ENCODE measurements around the gene PAX4. TPM values are rescaled to one million over a fixed set of nuclear protein-coding genes. Genes with fewer than 3 reads are reported as not detected.

Gene PAX4
- total and polyA plus RNA-seq, 9 of the 15 experiments (the other 6 are each of a cell fraction or from before 2014, with no cell fraction given) = not detected

DNA sequence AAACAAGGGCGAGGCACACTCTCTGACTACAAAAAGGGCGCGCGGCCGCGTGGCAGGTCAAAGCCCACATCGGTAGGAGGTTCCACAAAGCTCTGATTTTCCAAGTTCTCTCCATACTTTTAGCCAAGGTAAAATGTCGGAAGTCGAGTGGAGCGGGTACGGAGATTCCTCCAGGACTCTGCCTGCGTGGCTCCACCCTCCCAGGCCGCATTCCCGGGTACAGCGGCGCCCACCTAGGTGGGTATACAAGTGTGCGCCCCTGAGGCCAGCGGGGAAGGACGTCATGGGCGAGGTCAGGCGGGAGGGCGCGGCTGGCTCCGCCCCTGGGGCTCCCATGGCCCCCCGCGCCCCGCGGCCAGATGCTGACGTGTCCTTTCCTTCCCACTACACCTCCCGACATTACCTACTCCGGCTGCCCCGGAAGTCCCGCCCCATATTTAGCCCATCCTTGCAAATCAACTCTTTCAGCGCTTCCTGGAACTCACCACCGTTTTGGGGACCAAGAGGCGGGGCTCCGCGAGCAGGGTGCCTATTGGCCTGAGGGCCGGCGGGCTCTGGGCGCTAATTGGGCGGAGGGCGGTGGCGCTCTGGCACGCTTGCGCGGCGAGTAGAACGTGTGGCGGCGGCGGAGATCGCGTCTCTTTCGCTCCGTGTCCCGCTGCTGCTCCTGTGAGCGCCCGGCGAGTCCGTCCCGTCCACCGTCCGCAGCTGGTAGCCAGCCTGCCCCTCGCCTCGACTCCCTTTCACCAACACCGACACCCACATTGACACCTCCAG is 33.8 kb upstream of the PAX4 start, which contains the start of gene SND1 (continued):
- TF ChIP-seq PHB2 (IDR thresholded peaks at IDR 0.05; ENCODE audit: low read depth) = no peak; the same call in 1 of the 2 replicates
- no peak; the same call in 1 of the 2 replicates for TF ChIP-seq ETV5 (CRISPR knock-in tag; IDR thresholded peaks at IDR 0.05; ENCODE audit: low read depth)
- TF ChIP-seq, protein P1, sequence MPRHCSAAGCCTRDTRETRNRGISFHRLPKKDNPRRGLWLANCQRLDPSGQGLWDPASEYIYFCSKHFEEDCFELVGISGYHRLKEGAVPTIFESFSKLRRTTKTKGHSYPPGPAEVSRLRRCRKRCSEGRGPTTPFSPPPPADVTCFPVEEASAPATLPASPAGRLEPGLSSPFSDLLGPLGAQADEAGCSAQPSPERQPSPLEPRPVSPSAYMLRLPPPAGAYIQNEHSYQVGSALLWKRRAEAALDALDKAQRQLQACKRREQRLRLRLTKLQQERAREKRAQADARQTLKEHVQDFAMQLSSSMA (CRISPR knock-in tag; IDR thresholded peaks at IDR 0.05) = no peak
- no peak for TF ChIP-seq GATA2 (CRISPR knock-in tag; IDR thresholded peaks at IDR 0.05)
- peak; percentile 67 for TF ChIP-seq MAFK (IDR thresholded peaks at IDR 0.05; ENCODE audit: low read length)
- TF ChIP-seq MYNN (IDR thresholded peaks at IDR 0.05) = no peak
- TF ChIP-seq MYNN (CRISPR knock-in tag; IDR thresholded peaks at IDR 0.05) = no peak
- TF ChIP-seq, protein P2, sequence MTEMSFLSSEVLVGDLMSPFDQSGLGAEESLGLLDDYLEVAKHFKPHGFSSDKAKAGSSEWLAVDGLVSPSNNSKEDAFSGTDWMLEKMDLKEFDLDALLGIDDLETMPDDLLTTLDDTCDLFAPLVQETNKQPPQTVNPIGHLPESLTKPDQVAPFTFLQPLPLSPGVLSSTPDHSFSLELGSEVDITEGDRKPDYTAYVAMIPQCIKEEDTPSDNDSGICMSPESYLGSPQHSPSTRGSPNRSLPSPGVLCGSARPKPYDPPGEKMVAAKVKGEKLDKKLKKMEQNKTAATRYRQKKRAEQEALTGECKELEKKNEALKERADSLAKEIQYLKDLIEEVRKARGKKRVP (CRISPR knock-in tag; IDR thresholded peaks at IDR 0.05) = no peak
- TF ChIP-seq NFXL1 (CRISPR knock-in tag; IDR thresholded peaks at IDR 0.05) = no peak
- no peak for TF ChIP-seq ZBED1 (IDR thresholded peaks at IDR 0.05)
- peak; percentile 100 for TF ChIP-seq POLR2G (IDR thresholded peaks at IDR 0.05; ENCODE audit: low read depth, low read length)
- no peak; the same call in 1 of the 2 replicates for TF ChIP-seq SAFB (IDR thresholded peaks at IDR 0.05; ENCODE audit: borderline replicate concordance, low read depth, low read length)
- TF ChIP-seq HDAC1 (IDR thresholded peaks at IDR 0.05) = peak in 1 of 2 experiments; percentile 99; a peak in 2 of 4 replicates
- peak; percentile 70 for TF ChIP-seq CHD2 (IDR thresholded peaks at IDR 0.05; ENCODE audit: low read depth, low read length)
- no peak for TF ChIP-seq SAP30 (IDR thresholded peaks at IDR 0.05; ENCODE audit: borderline replicate concordance, insufficient read depth, low read depth, low read length, poor library complexity, severe bottlenecking)
- TF ChIP-seq, protein P3, sequence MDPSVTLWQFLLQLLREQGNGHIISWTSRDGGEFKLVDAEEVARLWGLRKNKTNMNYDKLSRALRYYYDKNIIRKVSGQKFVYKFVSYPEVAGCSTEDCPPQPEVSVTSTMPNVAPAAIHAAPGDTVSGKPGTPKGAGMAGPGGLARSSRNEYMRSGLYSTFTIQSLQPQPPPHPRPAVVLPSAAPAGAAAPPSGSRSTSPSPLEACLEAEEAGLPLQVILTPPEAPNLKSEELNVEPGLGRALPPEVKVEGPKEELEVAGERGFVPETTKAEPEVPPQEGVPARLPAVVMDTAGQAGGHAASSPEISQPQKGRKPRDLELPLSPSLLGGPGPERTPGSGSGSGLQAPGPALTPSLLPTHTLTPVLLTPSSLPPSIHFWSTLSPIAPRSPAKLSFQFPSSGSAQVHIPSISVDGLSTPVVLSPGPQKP (CRISPR knock-in tag; IDR thresholded peaks at IDR 0.05) = peak; percentile 97
- peak; percentile 77 to 80; a peak in 3 of 4 replicates for TF ChIP-seq FOXK2 (conservative IDR thresholded peaks at IDR 0.05 in 1 of 2, IDR thresholded peaks at IDR 0.05 in 1 of 2; ENCODE audit: low read depth in 2 of 2)
- TF ChIP-seq WHSC1 (IDR thresholded peaks at IDR 0.05; ENCODE audit: low read length) = no peak
- TF ChIP-seq SNRNP70 (optimal IDR thresholded peaks at IDR 0.05; ENCODE audit: low read depth, low read length) = no peak
- no peak for TF ChIP-seq ZSCAN29 (IDR thresholded peaks at IDR 0.05)
- TF ChIP-seq TCFL5 (CRISPR knock-in tag; conservative IDR thresholded peaks at IDR 0.05) = no peak
- TF ChIP-seq, protein P4, sequence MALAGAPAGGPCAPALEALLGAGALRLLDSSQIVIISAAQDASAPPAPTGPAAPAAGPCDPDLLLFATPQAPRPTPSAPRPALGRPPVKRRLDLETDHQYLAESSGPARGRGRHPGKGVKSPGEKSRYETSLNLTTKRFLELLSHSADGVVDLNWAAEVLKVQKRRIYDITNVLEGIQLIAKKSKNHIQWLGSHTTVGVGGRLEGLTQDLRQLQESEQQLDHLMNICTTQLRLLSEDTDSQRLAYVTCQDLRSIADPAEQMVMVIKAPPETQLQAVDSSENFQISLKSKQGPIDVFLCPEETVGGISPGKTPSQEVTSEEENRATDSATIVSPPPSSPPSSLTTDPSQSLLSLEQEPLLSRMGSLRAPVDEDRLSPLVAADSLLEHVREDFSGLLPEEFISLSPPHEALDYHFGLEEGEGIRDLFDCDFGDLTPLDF (CRISPR knock-in tag; IDR thresholded peaks at IDR 0.05) = peak; percentile 29
- peak; percentile 55 for TF ChIP-seq SMARCE1 (IDR thresholded peaks at IDR 0.05)
- no peak for TF ChIP-seq ZNF780A (CRISPR knock-in tag; IDR thresholded peaks at IDR 0.05)
- TF ChIP-seq, protein P5, sequence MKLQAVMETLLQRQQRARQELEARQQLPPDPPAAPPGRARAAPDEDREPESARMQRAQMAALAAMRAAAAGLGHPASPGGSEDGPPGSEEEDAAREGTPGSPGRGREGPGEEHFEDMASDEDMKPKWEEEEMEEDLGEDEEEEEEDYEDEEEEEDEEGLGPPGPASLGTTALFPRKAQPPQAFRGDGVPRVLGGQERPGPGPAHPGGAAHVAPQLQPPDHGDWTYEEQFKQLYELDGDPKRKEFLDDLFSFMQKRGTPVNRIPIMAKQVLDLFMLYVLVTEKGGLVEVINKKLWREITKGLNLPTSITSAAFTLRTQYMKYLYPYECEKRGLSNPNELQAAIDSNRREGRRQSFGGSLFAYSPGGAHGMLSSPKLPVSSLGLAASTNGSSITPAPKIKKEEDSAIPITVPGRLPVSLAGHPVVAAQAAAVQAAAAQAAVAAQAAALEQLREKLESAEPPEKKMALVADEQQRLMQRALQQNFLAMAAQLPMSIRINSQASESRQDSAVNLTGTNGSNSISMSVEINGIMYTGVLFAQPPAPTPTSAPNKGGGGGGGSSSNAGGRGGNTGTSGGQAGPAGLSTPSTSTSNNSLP (IDR thresholded peaks at IDR 0.05; ENCODE audit: borderline replicate concordance, low read depth, low read length) = no peak

Measured in K562 (cell line).